ENCODE results near the gene UMAD1. TPM values are rescaled to one million over a fixed set of nuclear protein-coding genes. Genes with fewer than 3 reads are reported as not detected.

UMAD1 gene
- 16.4 TPM for total RNA-seq
- long read RNA-seq, partial matches to known transcripts, result 2 of 29 reads
- long read RNA-seq, other reads (novel, unspliced or antisense), result 27 of 29 reads

DNA sequence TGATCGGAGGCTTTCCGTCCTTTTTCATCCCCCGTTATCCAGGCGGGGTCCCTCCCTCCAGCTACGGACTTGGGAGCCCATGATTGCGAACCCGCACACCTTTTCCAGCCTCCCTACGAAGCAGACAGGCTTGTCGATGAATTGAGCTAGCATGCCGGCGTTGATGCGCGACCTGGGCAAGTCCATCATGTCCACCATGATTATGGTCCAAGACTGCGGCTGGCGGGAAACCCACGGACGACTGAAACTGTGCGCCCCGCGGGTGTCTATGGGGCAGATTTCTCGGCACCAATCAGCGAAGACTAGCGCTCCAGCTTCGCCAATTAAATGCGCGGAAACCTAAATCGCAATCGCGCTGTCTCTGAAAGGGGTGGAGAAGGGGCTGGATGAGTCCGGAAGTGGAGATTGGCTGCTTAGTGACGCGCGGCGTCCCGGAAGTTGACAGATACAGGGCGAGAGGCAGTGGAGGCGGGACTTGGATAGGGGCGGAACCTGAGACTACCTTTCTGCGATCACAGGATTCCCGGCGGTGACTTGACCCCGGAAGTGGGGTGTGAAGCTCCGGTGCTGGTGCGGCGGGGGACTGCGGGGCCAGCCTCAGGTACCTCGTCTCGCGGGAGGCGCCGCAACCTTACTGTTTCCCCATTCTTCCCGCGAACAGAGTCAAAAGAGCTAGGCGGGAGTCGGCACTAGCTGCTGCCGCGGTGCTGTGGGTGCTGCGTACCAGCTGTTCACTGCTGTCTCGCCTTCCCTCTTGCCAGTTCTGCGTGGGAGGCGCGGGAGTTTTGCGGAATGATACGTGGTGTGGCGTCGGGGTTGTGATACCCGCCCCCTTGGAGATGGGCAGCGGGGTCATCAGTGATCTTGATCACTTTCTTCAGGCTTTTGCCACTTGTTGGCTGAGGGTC, at the start of gene UMAD1:
Gene UMAD1 (plus strand): TSS at position 532 of the 908 bp plus-strand sequence. CDS start 32,620 bp downstream, outside the sequence.
- TF ChIP-seq, protein P1, sequence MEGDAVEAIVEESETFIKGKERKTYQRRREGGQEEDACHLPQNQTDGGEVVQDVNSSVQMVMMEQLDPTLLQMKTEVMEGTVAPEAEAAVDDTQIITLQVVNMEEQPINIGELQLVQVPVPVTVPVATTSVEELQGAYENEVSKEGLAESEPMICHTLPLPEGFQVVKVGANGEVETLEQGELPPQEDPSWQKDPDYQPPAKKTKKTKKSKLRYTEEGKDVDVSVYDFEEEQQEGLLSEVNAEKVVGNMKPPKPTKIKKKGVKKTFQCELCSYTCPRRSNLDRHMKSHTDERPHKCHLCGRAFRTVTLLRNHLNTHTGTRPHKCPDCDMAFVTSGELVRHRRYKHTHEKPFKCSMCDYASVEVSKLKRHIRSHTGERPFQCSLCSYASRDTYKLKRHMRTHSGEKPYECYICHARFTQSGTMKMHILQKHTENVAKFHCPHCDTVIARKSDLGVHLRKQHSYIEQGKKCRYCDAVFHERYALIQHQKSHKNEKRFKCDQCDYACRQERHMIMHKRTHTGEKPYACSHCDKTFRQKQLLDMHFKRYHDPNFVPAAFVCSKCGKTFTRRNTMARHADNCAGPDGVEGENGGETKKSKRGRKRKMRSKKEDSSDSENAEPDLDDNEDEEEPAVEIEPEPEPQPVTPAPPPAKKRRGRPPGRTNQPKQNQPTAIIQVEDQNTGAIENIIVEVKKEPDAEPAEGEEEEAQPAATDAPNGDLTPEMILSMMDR (IDR thresholded peaks at IDR 0.05; ENCODE audit: borderline replicate concordance), result no peak
- DNase-seq, result peak; percentile 98
- Histone ChIP-seq H3K4me1 (peaks cover 34% of the 10 kb centered on the region), H3K27ac (replicated peaks) (peak within 1 kb of the TSS; percentile 90), H3K4me3 (peak within 1 kb of the TSS; percentile 85), H3K27me3 (ENCODE audit: low read depth) (no peaks in the 10 kb centered on the region), H3K36me3 (peaks cover 23% of the 10 kb centered on the region), H3K9me3 (replicated peaks) (no peaks in the 10 kb centered on the region)
- intact Hi-C loops (cut with micrococcal nuclease), result no loop called here

GRCh38 chr7:7595451-7595850, 45.1 kb upstream of the UMAD1 start:
- intact Hi-C loops (cut with micrococcal nuclease), result no loop called here
- Histone ChIP-seq H3K27me3 (ENCODE audit: low read depth) (no peaks in the 10 kb centered on the region), H3K4me3 (no peak overlapping the region), H3K27ac (replicated peaks) (no peak overlapping the region), H3K9me3 (replicated peaks) (no peaks in the 10 kb centered on the region), H3K36me3 (peaks cover 43% of the 10 kb centered on the region), H3K4me1 (no peaks in the 10 kb centered on the region)
- TF ChIP-seq, protein P1 (IDR thresholded peaks at IDR 0.05; ENCODE audit: borderline replicate concordance), result peak; percentile 52
- DNase-seq, result no peak

- peaks cover 43% of the 10 kb centered on the region for H3K36me3 ChIP-seq
- H3K27me3 ChIP-seq (ENCODE audit: low read depth), result no peaks in the 10 kb centered on the region
- no peak overlapping the region for H3K27ac ChIP-seq (replicated peaks)
- no peaks in the 10 kb centered on the region for H3K9me3 ChIP-seq (replicated peaks)
- intact Hi-C loops (cut with micrococcal nuclease), result no loop called here
- H3K4me1 ChIP-seq, result no peaks in the 10 kb centered on the region
- TF ChIP-seq, protein P1 (IDR thresholded peaks at IDR 0.05; ENCODE audit: borderline replicate concordance), result no peak
- no peak for DNase-seq
- H3K4me3 ChIP-seq, result no peak overlapping the region
Observed at GRCh38 chr7:7596176-7596575, 44.4 kb upstream of the UMAD1 start.

- no peaks in the 10 kb centered on the region for H3K4me1 ChIP-seq
- H3K9me3 ChIP-seq (replicated peaks), result no peaks in the 10 kb centered on the region
- no peak overlapping the region for H3K27ac ChIP-seq (replicated peaks)
- H3K27me3 ChIP-seq (ENCODE audit: low read depth), result no peaks in the 10 kb centered on the region
- intact Hi-C loops (cut with micrococcal nuclease), result no loop called here
- DNase-seq, result no peak
- H3K36me3 ChIP-seq, result peaks cover 22% of the 10 kb centered on the region
- no peak overlapping the region for H3K4me3 ChIP-seq
- TF ChIP-seq, protein P1 (IDR thresholded peaks at IDR 0.05; ENCODE audit: borderline replicate concordance), result no peak
Observed at GRCh38 chr7:7607010-7607409, 33.5 kb upstream of the UMAD1 start.

DNA sequence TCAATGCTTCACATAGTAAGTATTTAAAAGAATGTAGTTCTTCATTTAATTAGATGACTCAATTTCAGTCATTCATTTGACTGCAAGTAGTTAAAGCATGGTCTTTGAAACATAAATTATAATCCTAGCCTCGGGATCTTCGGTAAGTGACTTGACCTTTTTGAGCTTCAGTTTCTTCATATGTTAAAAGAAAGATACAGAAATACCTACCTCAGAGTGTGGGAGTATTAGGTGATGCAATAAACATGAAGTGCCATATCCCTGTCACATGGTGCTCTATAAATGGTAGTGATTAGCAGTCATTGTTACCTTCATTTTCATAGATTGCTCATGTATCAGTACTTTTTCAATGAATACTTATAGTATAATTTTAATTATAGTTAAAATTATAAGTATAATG, 31.2 kb upstream of the UMAD1 start:
- no peaks in the 10 kb centered on the region for H3K27me3 ChIP-seq (ENCODE audit: low read depth)
- no peak overlapping the region for H3K27ac ChIP-seq (replicated peaks)
- H3K9me3 ChIP-seq (replicated peaks), result no peaks in the 10 kb centered on the region
- H3K4me3 ChIP-seq, result no peak overlapping the region
- no peaks in the 10 kb centered on the region for H3K4me1 ChIP-seq
- peaks cover 22% of the 10 kb centered on the region for H3K36me3 ChIP-seq
- no peak for DNase-seq
- TF ChIP-seq, protein P1 (IDR thresholded peaks at IDR 0.05; ENCODE audit: borderline replicate concordance), result no peak
- intact Hi-C loops (cut with micrococcal nuclease), result no loop called here
